CMK (cell line): ENCODE data around the gene TAF11L14.

Source experiments
- DNase-seq: peaks from one replicate; pipeline ENCODE4 v3.0.0-alpha.2; 2010; ENCODE audit warnings: low read depth

TAF11L14 gene

GRCh38 chr5:17679597-17680203, 45.4 kb downstream of the TAF11L14 start:
- DNase-seq: no peak

GRCh38 chr5:17680737-17681136, 46.5 kb downstream of the TAF11L14 start:
- no peak for DNase-seq
